Epithelial cell of proximal tubule (primary cell): ENCODE data around the gene IER5L. TPM values are rescaled to one million over a fixed set of nuclear protein-coding genes. Genes with fewer than 3 reads are reported as not detected.

Experiments used
- DNase-seq: peaks from one replicate; pipeline ENCODE4 v3.0.0-alpha.2; 2011; ENCODE audit warnings: low read depth
- H3K4me3 ChIP-seq: 2 replicates; pipeline ENCODE4 v1.5.1; 2011; ENCODE audit warnings: low read depth, mild to moderate bottlenecking, low read length
- CTCF ChIP-seq: conservative IDR thresholded peaks from 2 replicates; pipeline ENCODE4 v1.5.1; 2012; ENCODE audit warnings: low read depth, mild to moderate bottlenecking, low read length
- total RNA-seq: library from RNA; depleted of rRNA; stranded (reverse); fragments of >200 nt; gene quantifications from 2 replicates; pipeline ENCODE4 v1.2.3, GENCODE V29; 2015

Gene IER5L
- total RNA-seq, 1 donor from 2014 or later = 43.2 TPM

GRCh38 chr9:129204840-129205239 lies 26.8 kb upstream of the IER5L start:
- DNase-seq = no peak
- TF ChIP-seq CTCF = no peak
- no peak overlapping the region for H3K4me3 ChIP-seq

- no peak for DNase-seq
- H3K4me3 ChIP-seq = peak overlapping the region; percentile 79
- no peak for TF ChIP-seq CTCF
Measured at GRCh38 chr9:129203556-129203909, 25.5 kb upstream of the IER5L start.

GRCh38 chr9:129202613-129203555 lies 24.8 kb upstream of the IER5L start:
- TF ChIP-seq CTCF = no peak
- peak overlapping the region; percentile 79 for H3K4me3 ChIP-seq
- no peak for DNase-seq

GRCh38 chr9:129201866-129202265 lies 23.8 kb upstream of the IER5L start:
- TF ChIP-seq CTCF = no peak
- no peak for DNase-seq
- no peak overlapping the region for H3K4me3 ChIP-seq

- no peak for TF ChIP-seq CTCF
- no peak for DNase-seq
- no peak overlapping the region for H3K4me3 ChIP-seq
Measured at GRCh38 chr9:129201289-129201688, 23.2 kb upstream of the IER5L start.

- H3K4me3 ChIP-seq = no peak overlapping the region
- DNase-seq = no peak
- TF ChIP-seq CTCF = no peak
Measured at GRCh38 chr9:129200255-129200654, 22.2 kb upstream of the IER5L start.

GRCh38 chr9:129199044-129199435 lies 21.0 kb upstream of the IER5L start:
- no peak for DNase-seq
- TF ChIP-seq CTCF = peak; percentile 1
- no peak overlapping the region for H3K4me3 ChIP-seq
